Erythroblast (primary cell): ENCODE results near the gene TAF11.
A peak's percentile ranks its signal among the peaks of the same experiment; 100 is the strongest.
"Not testable (repeated sequence)": the region's sequence is repeated elsewhere in the genome, so short reads cannot be mapped to it uniquely, and the experiment has no call there.

Source experiments
- DNase-seq, 2 experiments: peaks; one replicate each; lab custom pipeline; 2025; lab: John Stamatoyannopoulos, UW
- GATA1 ChIP-seq: IDR thresholded peaks from 2 replicates; pipeline ENCODE4 v1.6.1; 2011; ENCODE audit warnings: low read depth, mild to moderate bottlenecking, control low read depth, low read length, moderate library complexity
- POLR2A ChIP-seq: IDR thresholded peaks from 2 replicates; pipeline ENCODE4 v1.6.1; 2011; ENCODE audit warnings: mild to moderate bottlenecking, low read length

The TAF11 gene

DNA sequence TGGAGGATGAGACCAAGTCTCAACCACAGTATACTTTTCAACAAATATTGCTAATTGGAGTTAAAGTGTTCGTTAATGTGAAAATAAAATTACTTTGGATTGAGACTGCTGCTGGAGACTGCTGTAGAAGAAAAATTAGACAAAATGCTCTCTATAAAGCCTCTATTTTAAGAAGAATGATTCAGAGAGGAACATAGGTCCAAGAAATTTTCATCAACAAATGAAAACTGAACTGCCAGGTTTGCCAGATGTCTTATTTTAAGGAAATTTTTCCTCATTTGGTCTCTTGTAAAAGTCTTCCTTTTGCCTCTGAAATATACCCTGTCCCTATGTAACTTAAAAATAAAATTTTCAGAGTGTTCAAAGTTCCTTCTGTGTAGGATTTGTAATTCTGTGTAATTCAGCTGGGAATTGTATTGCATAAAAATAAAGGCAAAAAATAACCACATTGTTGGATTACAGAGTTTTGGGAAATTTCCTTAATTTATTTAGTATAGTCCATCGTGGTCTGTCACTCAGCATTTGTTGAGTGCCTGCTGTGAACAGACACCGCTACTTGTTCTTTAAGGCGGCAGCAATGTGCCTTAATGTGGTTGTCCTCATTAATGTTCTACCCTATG lies 28.6 kb upstream of the TAF11 start:
- TF ChIP-seq GATA1 (no peak), POLR2A (no peak)

GRCh38 chr6:34914358-34914757 lies 26.5 kb upstream of the TAF11 start:
- no peak for DNase-seq
- TF ChIP-seq POLR2A (no peak), GATA1 (no peak)

More for the DNA sequence above, 28.6 kb upstream of the TAF11 start:
- DNase-seq: no peak

GRCh38 chr6:34912715-34913464 lies 25.0 kb upstream of the TAF11 start:
- TF ChIP-seq POLR2A (no peak), GATA1 (no peak)
- DNase-seq: no peak

DNA sequence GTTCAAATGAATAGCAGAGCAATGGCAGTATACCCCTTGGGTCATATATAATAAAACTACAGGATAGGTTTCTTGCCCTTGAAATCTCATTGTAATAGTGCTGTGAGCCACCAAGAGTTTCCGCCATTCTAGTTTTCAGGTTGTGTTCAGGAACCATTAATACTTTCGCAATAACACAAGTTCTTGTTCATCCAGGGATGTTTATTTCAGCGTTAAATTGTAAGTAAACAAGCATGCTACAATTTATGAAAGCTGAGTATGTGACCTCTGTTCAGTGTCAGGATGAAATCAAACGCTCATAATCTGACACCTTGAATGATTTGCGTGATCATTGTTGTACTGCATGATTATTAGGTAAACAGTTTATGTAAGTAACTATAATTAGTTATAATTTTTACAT lies 24.0 kb upstream of the TAF11 start:
- no peak for DNase-seq
- TF ChIP-seq GATA1 (no peak), POLR2A (no peak)

- DNase-seq: no peak
- TF ChIP-seq POLR2A: no peak
- no peak for TF ChIP-seq GATA1
Observed at GRCh38 chr6:34909320-34909883, 21.6 kb upstream of the TAF11 start.

GRCh38 chr6:34908194-34908593 lies 20.4 kb upstream of the TAF11 start:
- TF ChIP-seq POLR2A (no peak), GATA1 (no peak)
- DNase-seq: no peak

DNA sequence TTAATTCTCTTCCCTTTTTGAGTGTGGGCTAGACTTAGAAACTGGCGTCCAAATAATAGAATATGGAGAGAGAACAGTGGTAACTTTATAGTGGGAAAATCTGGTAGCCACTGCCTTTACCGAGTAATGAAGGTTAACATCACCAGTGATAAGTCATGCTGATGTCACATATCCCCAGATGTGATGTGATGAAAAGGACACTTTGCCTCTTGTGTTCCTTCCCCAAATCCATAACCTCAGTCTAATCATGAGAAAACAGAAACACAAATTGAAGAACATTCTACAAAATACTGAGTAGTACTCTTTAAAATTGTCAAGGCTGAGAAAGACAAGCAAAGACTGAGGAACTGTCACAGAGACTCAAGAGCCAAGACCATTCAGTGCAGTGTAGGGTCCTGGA lies 19.0 kb upstream of the TAF11 start:
- TF ChIP-seq POLR2A: no peak
- no peak for TF ChIP-seq GATA1
- DNase-seq: peak in 1 of 2 experiments; percentile 8

DNA sequence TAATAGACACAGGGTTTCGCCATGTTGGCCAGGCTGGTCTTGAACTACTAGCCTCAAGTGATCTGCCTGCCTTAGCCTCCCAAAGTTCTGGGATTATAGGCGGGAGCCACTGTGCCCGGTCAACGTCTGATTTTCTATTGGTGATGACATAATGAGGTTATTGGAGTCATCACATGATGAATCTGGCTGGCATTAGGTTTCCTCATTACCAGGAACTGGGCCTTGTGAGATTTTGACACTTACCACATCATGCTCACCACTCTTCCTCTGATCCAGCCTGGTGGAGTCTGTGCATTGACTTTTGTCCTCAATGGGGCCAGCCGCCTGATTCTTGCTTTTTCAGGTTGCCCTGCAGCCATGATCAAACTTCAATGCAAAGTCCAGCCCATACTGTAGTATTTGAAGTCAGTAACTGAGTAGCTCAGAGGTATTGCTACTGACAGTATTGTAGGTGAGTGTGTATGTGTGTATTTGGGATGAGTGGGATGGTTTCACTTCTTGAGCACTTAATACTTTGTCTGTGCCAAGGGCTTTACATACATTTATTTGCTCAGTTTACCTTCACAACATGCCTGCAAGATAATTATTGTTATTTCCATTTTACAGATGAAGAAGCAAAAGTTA lies 17.3 kb upstream of the TAF11 start:
- TF ChIP-seq GATA1 (no peak), POLR2A (no peak)
- no peak for DNase-seq

DNA sequence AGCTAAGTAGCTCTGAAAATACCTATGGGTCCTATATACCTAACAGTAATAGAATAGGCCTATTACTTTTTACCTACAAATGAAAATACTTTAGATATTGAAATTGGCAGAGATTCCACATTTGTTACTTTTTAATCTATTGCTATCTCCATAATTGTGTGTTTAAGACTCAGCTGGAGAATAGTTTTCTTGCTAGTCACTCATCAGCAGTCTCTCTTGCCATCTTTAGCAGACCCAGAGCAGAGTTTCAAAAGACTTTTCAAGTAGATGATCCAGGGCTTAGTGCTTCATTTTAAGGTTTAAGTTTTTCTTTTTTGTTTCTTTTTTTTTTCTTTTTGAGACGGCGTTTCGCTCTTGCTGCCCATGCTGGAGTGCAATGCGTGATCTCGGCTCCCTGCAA lies 14.1 kb upstream of the TAF11 start:
- TF ChIP-seq POLR2A: no peak
- TF ChIP-seq GATA1: no peak
- no peak for DNase-seq

- TF ChIP-seq GATA1: no peak
- TF ChIP-seq POLR2A: no peak
- DNase-seq: no peak
Observed at GRCh38 chr6:34900321-34901031, 12.6 kb upstream of the TAF11 start.

- not testable (repeated sequence) for DNase-seq
Observed at GRCh38 chr6:34899748-34900147, 11.9 kb upstream of the TAF11 start.

DNA sequence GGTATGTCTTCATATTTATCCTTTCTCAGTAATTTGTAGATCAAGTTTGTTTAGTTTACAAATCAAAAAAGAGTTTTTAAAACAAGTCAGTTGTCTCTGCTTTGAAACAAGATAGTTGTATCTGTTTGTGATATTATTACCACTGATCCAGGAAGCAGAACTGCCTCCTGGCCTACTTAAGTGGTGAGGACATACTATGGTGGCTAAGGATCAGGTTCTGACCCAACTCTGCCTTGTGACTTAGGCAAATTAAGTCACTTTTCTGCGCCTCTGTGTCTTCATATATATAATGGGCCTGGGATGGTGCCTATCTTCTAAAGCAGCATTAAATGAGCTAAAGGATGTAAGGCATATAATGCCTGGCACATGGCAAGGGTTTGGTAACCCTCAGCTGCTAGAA lies 9.9 kb upstream of the TAF11 start:
- TF ChIP-seq POLR2A: no peak
- no peak for TF ChIP-seq GATA1
- DNase-seq: no peak

- TF ChIP-seq POLR2A: no peak
- no peak for TF ChIP-seq GATA1
- DNase-seq: no peak
Observed at GRCh38 chr6:34897130-34897529, 9.3 kb upstream of the TAF11 start.

- TF ChIP-seq POLR2A: no peak
- TF ChIP-seq GATA1: no peak
- no peak for DNase-seq
Observed at GRCh38 chr6:34894693-34895092, 6.9 kb upstream of the TAF11 start.
